ENCODE results near the gene SEMA4D. TPM values are rescaled to one million over a fixed set of nuclear protein-coding genes. Genes with fewer than 3 reads are reported as not detected.
A peak's percentile ranks its signal among the peaks of the same experiment; 100 is the strongest.

The SEMA4D gene
- total RNA-seq, 2 donors from 2014 or later = 17.1 to 52.7 TPM

GRCh38 chr9:89496645-89497256 is 1.2 kb downstream of the SEMA4D start:
- Histone ChIP-seq H3K4me3 (peak overlapping the region; percentile 89 to 90), H3K36me3 (no peaks in the 10 kb centered on the region), H3K27me3 (replicated peaks; ENCODE audit: insufficient read depth) (no peaks in the 10 kb centered on the region), H3K9me3 (no peaks in the 10 kb centered on the region), H3K27ac (peak overlapping the region; percentile 66 to 78), H3K4me1 (replicated peaks) (peaks cover 7% of the 10 kb centered on the region)
- 43% methylated on average over 12 of the region's 14 CpGs for WGBS
- TF ChIP-seq POLR2AphosphoS5 (IDR thresholded peaks at IDR 0.05) (no peak), POLR2A (IDR thresholded peaks at IDR 0.05) (no peak), CTCF (IDR thresholded peaks at IDR 0.05) (no peak)
- intact Hi-C loops (cut with DNase I) = no loop called here
- no peak for DNase-seq (ENCODE audit: low spot score)

DNA sequence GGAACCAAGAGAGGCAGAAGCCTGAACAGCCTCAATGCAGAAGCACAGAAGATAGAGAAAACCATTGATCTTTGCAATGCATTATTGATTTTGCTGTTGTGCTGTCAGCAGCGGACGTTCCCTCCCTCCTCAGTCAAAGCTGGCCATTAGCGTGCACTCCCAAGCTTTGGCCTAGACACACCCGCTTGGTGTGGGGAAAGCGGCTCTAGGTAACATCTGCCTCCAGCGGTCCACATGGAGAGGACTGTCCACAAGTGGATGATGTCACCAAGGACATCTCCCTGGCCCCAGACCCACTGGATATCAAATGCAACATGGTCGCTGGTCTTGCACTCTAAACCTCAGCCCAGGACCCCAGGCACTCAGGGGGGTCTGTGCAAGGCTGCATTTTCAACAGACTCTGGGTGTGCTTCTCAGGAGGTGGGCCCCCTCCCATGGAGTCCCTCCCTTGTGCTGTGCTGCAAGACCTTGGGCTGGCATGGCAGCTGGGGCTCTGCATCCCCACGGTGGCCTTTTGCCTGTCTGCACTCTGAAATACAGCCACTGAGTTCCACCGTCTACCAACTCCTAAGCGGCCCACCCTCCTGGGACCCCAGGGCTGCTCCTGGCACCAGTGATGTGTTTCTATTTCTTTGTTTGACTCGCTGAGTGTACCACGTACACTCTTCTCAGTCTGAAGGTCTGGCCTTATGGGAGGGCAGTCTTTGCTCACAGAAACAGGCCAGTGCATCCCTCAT is 1.9 kb downstream of the SEMA4D start:
- TF ChIP-seq POLR2AphosphoS5 (IDR thresholded peaks at IDR 0.05) (no peak), CTCF (IDR thresholded peaks at IDR 0.05) (no peak), POLR2A (IDR thresholded peaks at IDR 0.05) (no peak)
- no peaks in the 10 kb centered on the region for H3K27me3 ChIP-seq (replicated peaks; ENCODE audit: insufficient read depth)
- peak overlapping the region in 1 of 2 donors; percentile 78 for H3K27ac ChIP-seq
- no peaks in the 10 kb centered on the region for H3K9me3 ChIP-seq
- H3K36me3 ChIP-seq = no peaks in the 10 kb centered on the region
- no peak for DNase-seq (ENCODE audit: low spot score)
- peak overlapping the region in 1 of 2 donors; percentile 90 for H3K4me3 ChIP-seq
- intact Hi-C loops (cut with DNase I) = no loop called here
- peaks cover 7% of the 10 kb centered on the region for H3K4me1 ChIP-seq (replicated peaks)
- 87% methylated on average over 11 of the region's 12 CpGs for WGBS

GRCh38 chr9:89494199-89494598 is 3.7 kb downstream of the SEMA4D start:
- no peak for TF ChIP-seq POLR2AphosphoS5 (IDR thresholded peaks at IDR 0.05)
- TF ChIP-seq CTCF (IDR thresholded peaks at IDR 0.05) = no peak
- no peak for TF ChIP-seq POLR2A (IDR thresholded peaks at IDR 0.05)
- no peaks in the 10 kb centered on the region for H3K36me3 ChIP-seq
- H3K4me3 ChIP-seq = no peak overlapping the region
- H3K27me3 ChIP-seq (replicated peaks; ENCODE audit: insufficient read depth) = no peaks in the 10 kb centered on the region
- H3K9me3 ChIP-seq = no peaks in the 10 kb centered on the region
- intact Hi-C loops (cut with DNase I) = no loop called here
- no peak for DNase-seq (ENCODE audit: low spot score)
- H3K27ac ChIP-seq = no peak overlapping the region
- H3K4me1 ChIP-seq (replicated peaks) = peaks cover 7% of the 10 kb centered on the region
- WGBS = 86% methylated on average over 5 of the region's 5 CpGs

GRCh38 chr9:89493671-89494070 is 4.2 kb downstream of the SEMA4D start:
- TF ChIP-seq CTCF (IDR thresholded peaks at IDR 0.05) (no peak), POLR2AphosphoS5 (IDR thresholded peaks at IDR 0.05) (no peak), POLR2A (IDR thresholded peaks at IDR 0.05) (no peak)
- Histone ChIP-seq H3K4me1 (replicated peaks) (peaks cover 7% of the 10 kb centered on the region), H3K27me3 (replicated peaks; ENCODE audit: insufficient read depth) (no peaks in the 10 kb centered on the region), H3K36me3 (no peaks in the 10 kb centered on the region), H3K9me3 (no peaks in the 10 kb centered on the region), H3K27ac (no peak overlapping the region), H3K4me3 (no peak overlapping the region)
- WGBS = 91% methylated on average over 2 of the region's 2 CpGs
- intact Hi-C loops (cut with DNase I) = no loop called here
- DNase-seq (ENCODE audit: low spot score) = no peak

DNA sequence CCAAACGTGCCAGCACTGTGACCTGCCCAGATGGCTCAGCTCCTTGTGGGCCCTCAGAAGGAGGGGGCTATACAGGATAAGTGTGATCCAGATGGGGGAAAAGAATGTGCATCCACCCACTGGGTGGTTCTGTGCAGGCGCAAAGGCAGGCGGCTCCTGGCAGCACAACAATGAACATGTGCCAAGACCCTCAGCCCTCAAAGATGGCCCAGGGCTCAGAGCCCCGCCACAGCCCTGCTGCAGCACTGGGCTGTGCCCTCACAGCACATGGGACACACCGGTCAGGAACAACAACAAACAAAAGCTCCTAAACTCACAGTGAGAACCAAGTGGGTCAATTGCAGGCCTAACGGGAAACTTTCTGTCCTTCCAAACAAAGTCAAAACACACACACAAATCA is 4.7 kb downstream of the SEMA4D start:
- H3K36me3 ChIP-seq = no peaks in the 10 kb centered on the region
- no peaks in the 10 kb centered on the region for H3K9me3 ChIP-seq
- intact Hi-C loops (cut with DNase I) = no loop called here
- no peaks in the 10 kb centered on the region for H3K27me3 ChIP-seq (replicated peaks; ENCODE audit: insufficient read depth)
- DNase-seq (ENCODE audit: low spot score) = no peak
- 67% methylated on average over 6 of the region's 6 CpGs for WGBS
- TF ChIP-seq POLR2A (IDR thresholded peaks at IDR 0.05) = no peak
- no peak for TF ChIP-seq POLR2AphosphoS5 (IDR thresholded peaks at IDR 0.05)
- no peak overlapping the region for H3K27ac ChIP-seq
- H3K4me1 ChIP-seq (replicated peaks) = peaks cover 7% of the 10 kb centered on the region
- H3K4me3 ChIP-seq = no peak overlapping the region

All from prostate gland (tissue), 2 donors.